GM12873 (cell line): ENCODE results near the gene HOXB4.

Experiments
- CTCF ChIP-seq: IDR thresholded peaks from 2 replicates; pipeline ENCODE4 v1.5.1; 2012; ENCODE audit warnings: low read depth, mild to moderate bottlenecking, moderate library complexity, low read length, control low read depth; ENCODE audit not compliant: insufficient read depth; ENCODE audit errors: missing control alignments

The HOXB4 gene

GRCh38 chr17:48543107-48543853 lies 34.9 kb downstream of the HOXB4 start:
- peak; percentile 44 for TF ChIP-seq CTCF

- TF ChIP-seq CTCF: no peak
Observed at GRCh38 chr17:48542698-48543106, 35.4 kb downstream of the HOXB4 start.

- no peak for TF ChIP-seq CTCF
Observed at GRCh38 chr17:48542114-48542656, 36.0 kb downstream of the HOXB4 start.

- TF ChIP-seq CTCF: no peak
Observed at GRCh38 chr17:48541577-48542113, 36.5 kb downstream of the HOXB4 start.

GRCh38 chr17:48541036-48541576 lies 37.0 kb downstream of the HOXB4 start:
- TF ChIP-seq CTCF: no peak

GRCh38 chr17:48540213-48540612 lies 37.9 kb downstream of the HOXB4 start:
- TF ChIP-seq CTCF: no peak

GRCh38 chr17:48539177-48539576 lies 39.0 kb downstream of the HOXB4 start:
- no peak for TF ChIP-seq CTCF
